Measurements from ENCODE around the gene GPC6. TPM values are rescaled to one million over a fixed set of nuclear protein-coding genes. Genes with fewer than 3 reads are reported as not detected.

The GPC6 gene
- total and polyA plus RNA-seq, 2 experiments from 2014 or later = 14.4 to 20.8 TPM

DNA sequence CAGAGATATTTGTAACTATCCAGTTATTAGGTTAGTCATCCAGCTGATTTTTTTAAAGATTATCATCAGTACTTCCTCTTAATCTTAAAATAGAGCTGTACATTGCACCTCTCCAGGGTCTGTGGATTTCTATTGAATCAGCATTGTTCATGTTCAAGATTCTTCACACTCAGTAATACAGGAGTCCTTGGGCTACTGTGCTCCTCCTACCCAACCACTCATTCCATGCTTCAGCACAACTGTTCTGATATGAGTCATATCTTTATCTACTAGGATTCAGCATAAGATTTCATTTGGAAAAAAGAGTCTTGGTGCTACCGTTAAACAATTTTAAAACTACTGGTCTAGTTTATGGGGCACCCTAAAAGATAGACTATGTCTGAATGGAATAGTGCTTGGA lies 895.1 kb downstream of the GPC6 start:
- H3K9ac ChIP-seq = no peak overlapping the region
- H4K20me1 ChIP-seq (ENCODE audit: insufficient read depth) = no peaks in the 10 kb centered on the region
- H3K4me3 ChIP-seq = no peak overlapping the region
- H3K79me2 ChIP-seq (ENCODE audit: insufficient read depth) = no peaks in the 10 kb centered on the region
- in situ Hi-C loops (cut with MboI) = no loop called here
- peaks cover 9% of the 10 kb centered on the region; the same call in 1 of the 2 replicates for H3F3A ChIP-seq (ENCODE audit: insufficient read depth)
- H3K36me3 ChIP-seq (ENCODE audit: low read depth) = no peaks in the 10 kb centered on the region
- no peaks in the 10 kb centered on the region for H3K9me3 ChIP-seq (ENCODE audit: low read depth)
- H3K4me1 ChIP-seq (ENCODE audit: insufficient read depth) = 0 out of 2 replicates have a peak, but pooled peaks cover 6% of the 10 kb centered on the region
- no peak overlapping the region for H3K4me2 ChIP-seq (ENCODE audit: unreplicated experiment)
- TF ChIP-seq EZH2phosphoT487 (IDR thresholded peaks at IDR 0.05; ENCODE audit: insufficient read depth, low read depth) (no peak), EZH2 (IDR thresholded peaks at IDR 0.05; ENCODE audit: insufficient read depth, poor library complexity, severe bottlenecking) (no peak)
- peak; percentile 67 for DNase-seq
- H3K9me2 ChIP-seq (ENCODE audit: insufficient read depth) = no peaks in the 10 kb centered on the region
- H3K27ac ChIP-seq = no peak overlapping the region
- no peaks in the 10 kb centered on the region for H3K27me3 ChIP-seq (replicated peaks; ENCODE audit: insufficient read depth)
- 86 to 91% methylated on average over 1 of the region's 1 CpG for WGBS, 2 experiments (ENCODE audit: low coverage in 1 of 2, low lambda C conversion rate in 2 of 2, missing lambda C conversion rate in 2 of 2)
- H2AFZ ChIP-seq = no peak overlapping the region

DNA sequence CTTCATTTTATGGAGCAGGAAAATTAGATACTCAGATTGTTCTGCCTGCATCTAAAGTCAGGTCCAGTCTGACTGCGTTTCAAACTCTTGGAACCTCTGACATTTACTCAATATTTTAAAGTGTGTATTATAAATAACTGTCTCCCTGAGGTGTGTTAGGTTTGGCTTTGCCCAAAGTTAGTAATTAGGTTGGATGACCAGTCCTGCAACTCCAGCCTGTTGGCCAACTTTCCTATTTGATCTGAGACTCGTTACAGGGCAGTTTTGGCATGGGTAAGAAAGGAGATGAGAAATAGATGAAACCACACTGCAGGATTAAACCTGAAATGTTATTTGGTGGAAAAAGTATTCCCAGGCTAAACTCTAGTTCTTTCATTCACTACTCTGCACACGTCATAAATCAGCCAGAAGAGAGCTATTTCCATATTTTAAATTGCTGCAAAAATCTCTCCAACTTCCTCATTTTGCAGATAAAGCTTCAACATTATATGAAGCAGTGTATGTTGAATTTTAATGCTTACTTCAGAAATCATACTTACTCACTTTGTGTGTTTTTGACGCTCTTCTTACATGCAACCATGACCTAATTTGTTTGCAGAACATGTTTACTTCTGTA lies 895.8 kb downstream of the GPC6 start:
- Histone ChIP-seq H3K36me3 (ENCODE audit: low read depth) (no peaks in the 10 kb centered on the region), H3K79me2 (ENCODE audit: insufficient read depth) (no peaks in the 10 kb centered on the region), H3F3A (ENCODE audit: insufficient read depth) (peaks cover 9% of the 10 kb centered on the region; the same call in 1 of the 2 replicates), H3K4me2 (ENCODE audit: unreplicated experiment) (no peak overlapping the region), H3K27me3 (replicated peaks; ENCODE audit: insufficient read depth) (no peaks in the 10 kb centered on the region), H3K4me3 (no peak overlapping the region), H3K9me2 (ENCODE audit: insufficient read depth) (no peaks in the 10 kb centered on the region), H3K9me3 (ENCODE audit: low read depth) (no peaks in the 10 kb centered on the region), H2AFZ (no peak overlapping the region), H3K27ac (no peak overlapping the region), H4K20me1 (ENCODE audit: insufficient read depth) (no peaks in the 10 kb centered on the region), H3K9ac (no peak overlapping the region), H3K4me1 (ENCODE audit: insufficient read depth) (0 out of 2 replicates have a peak, but pooled peaks cover 6% of the 10 kb centered on the region)
- no peak for DNase-seq
- 82 to 83% methylated on average over 4 of the region's 4 CpGs for WGBS, 2 experiments (ENCODE audit: low coverage in 1 of 2, low lambda C conversion rate in 2 of 2, missing lambda C conversion rate in 2 of 2)
- TF ChIP-seq EZH2 (IDR thresholded peaks at IDR 0.05; ENCODE audit: insufficient read depth, poor library complexity, severe bottlenecking) (no peak), EZH2phosphoT487 (IDR thresholded peaks at IDR 0.05; ENCODE audit: insufficient read depth, low read depth) (no peak)
- in situ Hi-C loops (cut with MboI) = no loop called here

DNA sequence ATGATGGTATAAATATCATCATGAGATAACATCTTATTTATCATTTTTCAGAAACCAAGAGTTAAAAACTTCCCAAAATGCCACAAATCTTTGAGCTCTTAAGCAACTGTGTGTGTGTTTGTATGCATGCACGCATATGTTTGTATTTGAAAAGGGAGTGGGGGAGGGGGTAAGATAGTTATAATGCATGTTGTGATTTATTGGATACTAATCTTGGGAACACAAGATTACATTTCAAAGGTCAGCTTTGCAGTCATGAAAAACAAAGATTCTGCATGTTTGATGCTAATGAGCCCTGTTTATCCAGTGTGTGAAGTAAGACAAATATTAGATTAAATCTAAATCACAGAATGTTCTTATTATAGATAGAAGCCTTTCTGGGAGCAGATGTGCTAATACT lies 897.0 kb downstream of the GPC6 start:
- Histone ChIP-seq H3K4me1 (ENCODE audit: insufficient read depth) (0 out of 2 replicates have a peak, but pooled peaks cover 6% of the 10 kb centered on the region), H3K79me2 (ENCODE audit: insufficient read depth) (no peaks in the 10 kb centered on the region), H3K4me3 (no peak overlapping the region), H4K20me1 (ENCODE audit: insufficient read depth) (no peaks in the 10 kb centered on the region), H3F3A (ENCODE audit: insufficient read depth) (peaks cover 9% of the 10 kb centered on the region; the same call in 1 of the 2 replicates), H2AFZ (no peak overlapping the region), H3K9ac (no peak overlapping the region), H3K27ac (no peak overlapping the region), H3K4me2 (ENCODE audit: unreplicated experiment) (no peak overlapping the region), H3K9me2 (ENCODE audit: insufficient read depth) (no peaks in the 10 kb centered on the region), H3K27me3 (replicated peaks; ENCODE audit: insufficient read depth) (no peaks in the 10 kb centered on the region), H3K9me3 (ENCODE audit: low read depth) (no peaks in the 10 kb centered on the region), H3K36me3 (ENCODE audit: low read depth) (no peaks in the 10 kb centered on the region)
- DNase-seq = no peak
- TF ChIP-seq EZH2phosphoT487 (IDR thresholded peaks at IDR 0.05; ENCODE audit: insufficient read depth, low read depth) = no peak
- 93 to 97% methylated on average over 1 of the region's 1 CpG for WGBS, 2 experiments (ENCODE audit: low coverage in 1 of 2, low lambda C conversion rate in 2 of 2, missing lambda C conversion rate in 2 of 2)
- in situ Hi-C loops (cut with MboI) = no loop called here

DNA sequence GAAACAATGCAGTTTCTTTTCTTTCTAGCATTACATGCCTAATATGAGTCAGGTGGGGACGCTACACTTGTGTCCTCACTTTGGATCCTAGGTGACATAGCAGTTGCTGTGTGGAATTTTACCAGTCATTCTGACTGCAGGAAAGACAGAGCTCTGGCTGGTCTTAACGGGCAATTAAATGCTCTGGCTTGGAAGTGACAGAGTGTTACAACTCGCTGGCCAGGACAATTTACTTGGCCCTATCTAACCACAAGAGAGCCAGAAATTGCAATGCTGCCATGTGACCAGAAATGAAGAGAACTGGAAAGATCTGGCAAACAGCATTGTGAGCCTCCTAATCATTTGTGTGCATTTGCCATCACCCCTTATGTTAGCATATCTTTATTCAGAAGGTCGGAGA lies 901.8 kb downstream of the GPC6 start:
- DNase-seq = peak; percentile 4
- Histone ChIP-seq H3F3A (ENCODE audit: insufficient read depth) (no peaks in the 10 kb centered on the region), H3K4me2 (ENCODE audit: unreplicated experiment) (no peak overlapping the region), H4K20me1 (ENCODE audit: insufficient read depth) (no peaks in the 10 kb centered on the region), H3K9me3 (ENCODE audit: low read depth) (no peaks in the 10 kb centered on the region), H3K36me3 (ENCODE audit: low read depth) (no peaks in the 10 kb centered on the region), H2AFZ (no peak overlapping the region), H3K9ac (no peak overlapping the region), H3K27ac (no peak overlapping the region), H3K9me2 (ENCODE audit: insufficient read depth) (no peaks in the 10 kb centered on the region), H3K79me2 (ENCODE audit: insufficient read depth) (no peaks in the 10 kb centered on the region), H3K27me3 (replicated peaks; ENCODE audit: insufficient read depth) (no peaks in the 10 kb centered on the region), H3K4me1 (ENCODE audit: insufficient read depth) (no peaks in the 10 kb centered on the region), H3K4me3 (no peak overlapping the region)
- TF ChIP-seq EZH2 (IDR thresholded peaks at IDR 0.05; ENCODE audit: insufficient read depth, poor library complexity, severe bottlenecking) = no peak
- TF ChIP-seq EZH2phosphoT487 (IDR thresholded peaks at IDR 0.05; ENCODE audit: insufficient read depth, low read depth) = no peak
- WGBS, 2 experiments (ENCODE audit: low coverage in 1 of 2, low lambda C conversion rate in 2 of 2, missing lambda C conversion rate in 2 of 2) = 34 to 38% methylated on average over 4 of the region's 4 CpGs
- in situ Hi-C loops (cut with MboI) = no loop called here

Measured in GM23248 (cell line).